Uterus (tissue), 4 donors: ENCODE measurements around the gene SPATS2L. TPM values are rescaled to one million over a fixed set of nuclear protein-coding genes. Genes with fewer than 3 reads are reported as not detected.

ENCODE experiments used
- DNase-seq, 2 donors: peaks; one replicate each; pipeline ENCODE4 v3.0.0-alpha.2; 2019 to 2020
- H3K27ac ChIP-seq, 2 donors: fragments of 200-600 bp; sonication (generic); 1 replicate in 1 of 2; 2 replicates in 1 of 2; pipeline ENCODE4 v1.5.1; 2016 to 2018
- H3K27me3 ChIP-seq, 2 donors: fragments of 200-600 bp; sonication (generic); one replicate each; pipeline ENCODE4 v1.5.1; 2018 to 2019; ENCODE audit warnings: control low read depth in 1 of 2
- H3K36me3 ChIP-seq, 2 donors: fragments of 200-600 bp; sonication (generic); one replicate each; pipeline ENCODE4 v1.5.1; 2019; ENCODE audit warnings: control low read depth in 1 of 2
- H3K4me1 ChIP-seq, 2 donors: fragments of 200-600 bp; sonication (generic); one replicate each; pipeline ENCODE4 v1.5.1; 2018 to 2019; ENCODE audit warnings: control low read depth in 1 of 2
- H3K4me3 ChIP-seq, 2 donors: fragments of 200-600 bp; sonication (generic); 1 replicate in 1 of 2; 2 replicates in 1 of 2; pipeline ENCODE4 v1.5.1; 2018 to 2019; ENCODE audit warnings: mild to moderate bottlenecking in 1 of 2
- H3K9me3 ChIP-seq, 2 donors: fragments of 200-600 bp; sonication (generic); one replicate each; pipeline ENCODE4 v1.5.1; 2019; ENCODE audit warnings: control low read depth in 1 of 2
- CTCF ChIP-seq, 4 experiments: fragments of 200-600 bp in 2 of 4; fragments of 450-650 bp in 2 of 4; sonication (generic) in 2 of 4; IDR thresholded peaks; one replicate each; pipeline ENCODE4 v1.5.1; 2016 to 2019; ENCODE audit warnings: antibody characterized with exemption in 4 of 4, mild to moderate bottlenecking in 2 of 4, moderate library complexity in 1 of 4
- POLR2A ChIP-seq, 2 donors: fragments of 450-650 bp; IDR thresholded peaks; one replicate each; pipeline ENCODE4 v1.6.1; 2016; ENCODE audit warnings: antibody characterized with exemption in 2 of 2, mild to moderate bottlenecking in 1 of 2, moderate library complexity in 1 of 2
- intact Hi-C: fragments of 100-400 bp; cut with DNase I; formaldehyde crosslinking; loops from one replicate; pipeline ENCODE4 v1.15.1; 2023; ENCODE audit warnings: low total_unique reads
- total RNA-seq, 4 donors: library from RNA; depleted of rRNA in 3 of 4; stranded (reverse); fragments of >200 nt in 3 of 4; gene quantifications; one replicate each; pipeline versions ENCODE4 v1.1.0 to v1.2.4, GENCODE V29; 2014 to 2023
- donor health status: DM: yes; HTN: yes; CAD: no.

SPATS2L gene
- total RNA-seq, 4 donors from 2014 or later = 20.6 to 99.3 (median 73.1) TPM

GRCh38 chr2:200380091-200380561 lies 73.6 kb downstream of the SPATS2L start:
- intact Hi-C loops = no loop called here
- H3K36me3 ChIP-seq = no peaks in the 10 kb centered on the region
- H3K4me3 ChIP-seq = no peak overlapping the region
- peaks cover 4 to 7% of the 10 kb centered on the region in 2 donors for H3K4me1 ChIP-seq
- H3K27ac ChIP-seq = no peak overlapping the region
- no peak for TF ChIP-seq CTCF (IDR thresholded peaks at IDR 0.05)
- no peaks in the 10 kb centered on the region for H3K9me3 ChIP-seq
- H3K27me3 ChIP-seq = no peaks in the 10 kb centered on the region
- DNase-seq = no peak

- no peak overlapping the region for H3K4me3 ChIP-seq
- H3K36me3 ChIP-seq = no peaks in the 10 kb centered on the region
- intact Hi-C loops = no loop called here
- no peaks in the 10 kb centered on the region for H3K27me3 ChIP-seq
- peaks cover 4 to 7% of the 10 kb centered on the region in 2 donors for H3K4me1 ChIP-seq
- peak overlapping the region in 1 of 2 donors; percentile 10 for H3K27ac ChIP-seq
- TF ChIP-seq POLR2A (IDR thresholded peaks at IDR 0.05) (no peak), CTCF (IDR thresholded peaks at IDR 0.05) (no peak)
- no peaks in the 10 kb centered on the region for H3K9me3 ChIP-seq
- DNase-seq = no peak
Measured at GRCh38 chr2:200380833-200381542, 74.5 kb downstream of the SPATS2L start.

GRCh38 chr2:200382874-200383273 lies 76.4 kb downstream of the SPATS2L start:
- intact Hi-C loops = no loop called here
- no peak overlapping the region for H3K4me3 ChIP-seq
- peak overlapping the region in 1 of 2 donors; percentile 56 for H3K27ac ChIP-seq
- no peak for TF ChIP-seq CTCF (IDR thresholded peaks at IDR 0.05)
- no peak for TF ChIP-seq POLR2A (IDR thresholded peaks at IDR 0.05)
- no peaks in the 10 kb centered on the region for H3K27me3 ChIP-seq
- H3K4me1 ChIP-seq = peaks cover 0 to 4% of the 10 kb centered on the region in 2 donors
- H3K9me3 ChIP-seq = no peaks in the 10 kb centered on the region
- no peaks in the 10 kb centered on the region for H3K36me3 ChIP-seq
- DNase-seq = no peak

GRCh38 chr2:200383380-200384110 lies 77.1 kb downstream of the SPATS2L start:
- no peaks in the 10 kb centered on the region for H3K9me3 ChIP-seq
- H3K4me3 ChIP-seq = peak overlapping the region; percentile 2 to 13
- no peak for TF ChIP-seq POLR2A (IDR thresholded peaks at IDR 0.05)
- no peak for TF ChIP-seq CTCF (IDR thresholded peaks at IDR 0.05)
- H3K4me1 ChIP-seq = peaks cover 0 to under 1% of the 10 kb centered on the region in 2 donors
- H3K27me3 ChIP-seq = no peaks in the 10 kb centered on the region
- DNase-seq = no peak
- H3K27ac ChIP-seq = peak overlapping the region; percentile 12 to 56
- intact Hi-C loops = no loop called here
- no peaks in the 10 kb centered on the region for H3K36me3 ChIP-seq

- Histone ChIP-seq H3K4me1 (no peaks in the 10 kb centered on the region), H3K36me3 (no peaks in the 10 kb centered on the region), H3K9me3 (no peaks in the 10 kb centered on the region), H3K27ac (no peak overlapping the region), H3K27me3 (no peaks in the 10 kb centered on the region), H3K4me3 (no peak overlapping the region)
- intact Hi-C loops = no loop called here
- no peak for DNase-seq
- no peak for TF ChIP-seq POLR2A (IDR thresholded peaks at IDR 0.05)
- TF ChIP-seq CTCF (IDR thresholded peaks at IDR 0.05) = no peak
Measured at GRCh38 chr2:200385063-200385635, 78.7 kb downstream of the SPATS2L start.
